Activated CD8-positive, alpha-beta memory T cell treated with anti-CD3 and anti-CD28 coated beads, Interleukin-2, amount 50 U/mL, for 24 hours (primary cell): ENCODE results near the gene BMPR1A.

Experiments
- DNase-seq: peaks from one replicate; pipeline ENCODE4 v3.0.0-alpha.2; 2020; ENCODE audit errors: extremely low read depth

The BMPR1A gene

DNA sequence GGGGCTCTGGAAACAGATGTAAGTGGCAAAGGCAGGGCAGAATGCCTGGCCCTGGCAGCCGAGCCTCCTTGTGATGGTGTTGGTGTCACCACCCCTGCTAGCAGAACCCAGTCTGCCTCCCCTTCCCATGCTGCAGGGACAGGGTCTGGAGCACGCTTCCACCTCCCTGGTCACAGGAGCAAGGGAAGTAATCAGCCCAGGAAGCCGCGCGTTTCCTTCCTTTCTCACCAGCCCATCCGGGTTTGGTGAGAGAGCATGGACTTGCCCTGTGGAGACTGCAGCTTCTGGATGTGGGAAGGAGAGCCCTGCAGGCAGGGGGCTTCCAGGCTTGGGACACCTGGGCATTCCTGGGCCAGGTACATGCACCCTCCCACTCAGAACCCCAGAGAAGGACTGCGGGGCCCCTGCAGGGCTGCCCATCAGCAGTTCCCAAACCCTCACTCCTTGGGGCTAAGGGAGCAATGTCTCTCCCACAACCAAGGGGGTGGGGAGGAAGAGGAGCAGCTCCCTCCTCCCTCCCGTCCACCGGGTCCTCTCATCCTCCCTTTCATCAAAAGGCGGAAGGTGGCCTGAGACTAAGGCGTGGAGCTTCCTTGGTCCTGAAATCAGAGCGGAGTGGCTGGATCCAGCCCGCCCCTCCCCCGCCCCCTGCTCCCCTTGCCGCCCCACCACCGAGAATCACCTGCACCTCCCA is 199.2 kb downstream of the BMPR1A start:
- DNase-seq, result no peak

DNA sequence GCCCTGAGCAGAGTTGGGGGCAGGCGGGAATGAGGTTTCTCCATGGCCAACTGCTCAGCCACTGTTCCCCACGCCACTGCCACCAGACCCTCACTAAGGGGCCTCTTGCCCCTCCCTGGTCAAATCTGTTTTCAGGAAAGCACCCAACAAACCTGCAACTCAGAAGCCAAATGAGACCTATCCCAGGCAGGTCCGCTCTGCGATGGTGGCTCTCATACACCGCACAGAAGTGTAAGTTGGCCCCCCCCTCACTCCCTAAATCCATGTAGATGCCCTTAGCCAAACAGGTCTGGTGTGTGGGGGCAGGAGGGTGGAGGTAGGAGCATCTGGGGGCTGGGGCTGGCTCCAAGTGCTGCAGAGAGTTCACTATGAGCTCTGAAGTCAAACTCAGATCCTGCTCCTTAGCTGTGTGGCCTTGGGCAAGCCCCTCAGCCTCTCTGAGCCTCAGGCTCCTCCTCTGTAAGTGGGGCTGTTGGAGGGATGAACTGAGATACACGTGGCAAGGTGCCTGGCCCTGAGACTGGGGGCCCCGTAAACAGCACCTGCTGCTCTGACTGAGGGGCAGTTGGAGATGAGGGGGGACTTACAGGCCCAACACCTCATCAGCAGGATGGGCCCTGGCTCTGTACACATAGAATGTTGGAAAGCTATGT is 199.9 kb downstream of the BMPR1A start:
- no peak for DNase-seq

DNA sequence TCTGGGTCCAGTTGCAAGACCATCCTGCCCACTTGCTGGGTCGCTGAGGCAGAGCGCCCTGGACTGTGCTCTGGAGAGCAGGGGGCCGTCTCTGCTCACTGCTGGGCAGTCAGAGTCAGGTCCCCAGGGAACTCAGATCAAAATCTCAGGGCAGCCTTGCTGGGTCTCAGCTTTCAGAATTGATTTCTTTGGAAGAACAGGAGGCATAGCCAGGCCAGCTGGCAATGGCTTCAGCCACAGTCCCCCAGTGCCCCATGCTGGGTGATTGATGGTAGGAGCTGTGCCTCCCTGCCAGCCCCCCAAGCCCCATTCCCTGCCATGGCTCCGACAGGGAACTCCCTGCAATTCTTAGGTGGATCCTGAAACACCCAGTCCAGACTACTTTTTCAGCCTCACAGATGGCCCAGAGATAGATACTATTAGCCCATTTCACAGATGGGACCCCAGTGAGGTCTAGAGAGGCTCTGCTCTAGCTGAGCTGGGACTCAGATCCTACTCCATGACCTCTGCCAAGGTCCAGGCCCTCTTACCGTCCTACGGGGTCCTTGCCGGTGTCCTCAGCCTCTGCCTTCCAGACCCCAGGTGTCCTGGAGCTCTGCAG is 200.5 kb downstream of the BMPR1A start:
- no peak for DNase-seq

DNA sequence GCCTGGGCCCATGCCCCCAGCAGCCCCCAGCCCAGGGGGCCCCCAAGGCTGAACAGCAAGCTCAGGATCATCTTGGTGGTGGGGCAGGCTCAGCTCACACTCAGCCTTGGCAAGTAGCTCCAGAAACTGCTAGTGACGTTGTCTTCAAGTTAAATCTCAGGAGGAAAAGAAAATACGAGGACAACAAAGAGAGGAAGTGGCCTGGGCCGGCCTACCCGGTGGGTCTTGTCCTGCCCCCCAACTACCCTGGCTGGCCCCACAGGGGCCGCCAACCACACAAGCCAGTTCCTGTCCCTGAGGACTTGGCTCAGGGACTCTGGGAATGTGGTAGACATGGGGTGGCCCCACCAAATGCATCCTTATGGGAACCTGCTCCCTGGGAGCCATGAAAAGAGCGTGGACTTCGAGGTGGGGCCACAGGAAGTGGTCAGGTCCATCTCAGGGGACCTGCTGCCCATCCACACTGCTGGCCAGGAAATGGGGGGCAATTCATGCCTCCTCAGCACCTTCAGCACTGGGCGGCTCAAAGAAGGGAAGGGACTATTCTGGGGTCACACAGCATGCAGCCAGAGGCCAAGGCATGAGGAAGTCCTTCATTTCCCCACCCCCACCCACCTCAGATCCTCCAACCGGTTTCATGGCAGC is 201.2 kb downstream of the BMPR1A start, which contains the start of gene MMRN2:
TSS of gene MMRN2 (minus strand) at position 145 of the 645 bp plus-strand sequence. CDS start at position 71, 74 bp downstream.
- DNase-seq, result no peak

DNA sequence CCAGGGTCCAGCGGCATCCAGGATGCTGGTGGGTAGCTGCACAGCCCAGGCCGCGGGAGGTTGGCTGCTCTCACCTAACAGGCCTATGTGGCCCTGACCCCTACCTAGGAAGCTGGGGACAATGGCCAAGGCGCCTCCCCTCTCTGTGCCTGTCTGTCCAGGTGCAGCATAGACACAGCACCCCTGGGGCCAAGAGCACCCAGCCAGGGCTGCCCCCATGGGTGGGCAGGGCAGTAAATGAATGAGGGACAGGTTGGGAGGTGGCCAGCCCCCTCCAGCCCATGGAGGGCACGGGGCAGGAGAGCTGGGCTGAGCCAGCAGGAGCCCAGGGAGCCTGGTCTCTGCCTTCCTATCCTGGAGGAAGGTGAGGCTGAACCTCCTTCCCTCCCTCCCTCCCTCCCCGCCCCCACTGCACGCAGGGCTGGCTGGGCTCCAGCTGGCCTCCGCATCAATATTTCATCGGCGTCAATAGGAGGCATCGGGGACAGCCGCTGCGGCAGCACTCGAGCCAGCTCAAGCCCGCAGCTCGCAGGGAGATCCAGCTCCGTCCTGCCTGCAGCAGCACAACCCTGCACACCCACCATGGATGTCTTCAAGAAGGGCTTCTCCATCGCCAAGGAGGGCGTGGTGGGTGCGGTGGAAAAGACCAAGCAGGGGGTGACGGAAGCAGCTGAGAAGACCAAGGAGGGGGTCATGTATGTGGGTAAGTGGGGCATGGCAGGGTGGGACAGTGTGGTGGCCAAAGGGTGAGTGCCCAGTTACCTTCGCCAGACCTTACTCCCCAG is 201.9 kb downstream of the BMPR1A start, which contains the start of gene SNCG:
TSS of gene SNCG (plus strand) at position 484 of the 785 bp plus-strand sequence. CDS start at position 583, 99 bp downstream.
- no peak for DNase-seq

DNA sequence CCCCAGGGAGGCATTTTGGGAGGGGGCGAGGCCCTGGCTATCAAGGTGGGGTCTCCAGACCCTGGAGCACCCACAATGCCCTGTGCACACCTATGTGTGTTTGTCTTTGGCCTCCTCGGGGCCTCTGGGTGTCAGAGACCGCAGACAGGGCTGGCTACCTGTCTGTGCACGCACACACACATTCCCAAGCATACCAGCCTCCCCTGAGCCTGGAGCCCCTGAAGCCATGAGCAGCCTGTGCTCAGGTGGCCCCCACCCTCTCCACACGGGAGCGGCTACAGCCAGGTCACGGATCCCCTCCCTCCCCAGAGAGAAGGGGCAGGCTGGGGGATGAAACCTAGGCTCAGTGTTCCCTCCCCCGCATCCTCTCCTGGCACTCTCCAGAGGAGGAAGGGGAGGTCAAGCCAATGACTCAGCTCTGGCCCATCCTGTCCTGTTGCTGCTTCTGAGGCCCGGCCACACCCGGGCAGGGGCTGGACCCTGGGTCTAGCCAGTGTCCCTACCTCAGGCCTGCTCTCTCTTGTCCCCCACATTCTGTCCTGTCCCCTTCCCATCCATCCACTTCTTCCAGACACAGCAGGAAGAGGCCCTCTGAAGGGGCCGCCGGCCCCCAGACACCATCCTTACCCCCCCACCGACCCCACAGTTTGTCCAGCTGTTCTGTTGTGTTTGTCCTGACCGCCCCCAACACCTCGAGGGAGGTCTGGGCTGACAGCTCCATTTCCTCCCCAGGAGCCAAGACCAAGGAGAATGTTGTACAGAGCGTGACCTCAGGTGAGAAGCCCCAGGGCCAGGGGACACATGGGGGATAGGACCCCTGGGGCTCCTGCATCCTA is 202.7 kb downstream of the BMPR1A start:
- DNase-seq, result no peak

DNA sequence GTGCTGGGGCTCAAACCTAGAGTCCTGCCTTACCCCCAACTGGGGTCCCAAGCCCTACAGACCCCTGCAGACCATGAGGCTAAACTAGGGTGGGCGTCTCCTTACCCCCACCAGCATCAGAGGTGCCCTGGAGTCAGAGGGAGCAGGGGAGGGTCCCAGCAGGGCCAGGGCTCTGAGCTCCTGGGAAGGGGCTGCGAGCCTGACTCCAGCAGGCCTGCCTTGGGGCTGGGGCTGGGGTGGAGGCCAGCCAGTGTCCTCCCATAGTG is 203.3 kb downstream of the BMPR1A start:
- DNase-seq, result no peak

DNA sequence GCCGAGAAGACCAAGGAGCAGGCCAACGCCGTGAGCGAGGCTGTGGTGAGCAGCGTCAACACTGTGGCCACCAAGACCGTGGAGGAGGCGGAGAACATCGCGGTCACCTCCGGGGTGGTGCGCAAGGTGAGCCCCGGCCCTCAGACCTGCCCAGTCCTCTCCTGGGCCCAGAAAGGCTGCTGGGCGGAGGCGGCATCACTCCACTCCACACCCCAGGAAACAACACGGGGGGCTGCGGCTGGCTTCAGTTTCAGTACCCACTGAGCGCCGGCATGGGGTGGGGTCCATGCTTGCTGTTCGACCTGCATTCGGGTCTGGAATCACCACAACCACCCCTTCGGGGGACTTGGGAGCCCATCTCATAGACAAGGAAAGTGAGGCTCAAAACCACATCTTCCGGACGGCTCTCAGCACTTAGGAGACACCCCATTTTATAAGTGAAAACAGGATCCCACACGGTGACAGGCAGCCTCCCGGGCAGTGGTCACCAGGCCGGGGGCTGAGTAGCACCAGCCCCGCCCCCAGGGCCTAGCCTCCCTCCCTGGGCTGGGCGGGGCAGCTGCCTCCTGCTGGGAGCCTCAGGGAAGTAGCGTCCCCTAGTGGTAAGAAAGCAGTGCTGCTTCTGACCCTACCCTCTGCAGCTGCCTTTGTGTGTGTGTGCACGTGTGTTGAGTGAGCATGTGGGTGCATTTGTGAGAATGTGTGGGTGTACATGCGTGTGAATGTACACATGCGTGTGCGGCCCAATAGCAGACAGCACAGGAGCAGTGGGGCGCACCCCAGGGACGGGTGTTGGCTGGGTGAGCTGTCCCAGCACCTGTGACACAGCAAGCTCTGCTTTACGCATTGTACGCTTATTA is 203.8 kb downstream of the BMPR1A start:
- DNase-seq, result no peak

DNA sequence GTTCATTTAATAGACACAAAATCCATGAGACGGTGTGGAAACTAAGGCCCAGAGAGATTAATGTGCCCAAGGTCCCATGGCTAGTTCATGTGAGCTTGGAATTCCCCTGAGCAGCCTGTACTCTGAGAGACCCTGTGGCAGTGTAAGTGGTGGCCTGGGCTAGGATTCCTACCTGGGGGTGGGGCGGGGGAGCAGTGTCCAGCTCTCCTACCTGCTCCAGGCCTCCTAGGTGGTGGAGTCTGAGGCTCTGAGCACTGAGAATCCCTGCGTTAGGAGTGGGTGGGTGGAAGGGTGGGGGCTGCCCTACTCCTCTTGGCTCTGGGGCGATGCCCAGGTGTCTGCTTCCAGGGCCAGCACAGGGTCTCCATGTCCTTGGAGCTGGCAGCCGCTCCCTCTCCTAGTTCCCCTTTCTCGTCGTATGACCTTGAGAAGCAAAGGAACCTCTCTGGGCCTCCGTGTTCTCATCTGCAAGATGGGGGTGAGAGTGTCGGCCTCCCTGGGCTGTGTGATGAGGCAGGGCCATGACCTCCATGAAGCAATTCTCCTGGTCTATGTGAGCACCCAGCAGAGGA is 204.5 kb downstream of the BMPR1A start:
- no peak for DNase-seq

DNA sequence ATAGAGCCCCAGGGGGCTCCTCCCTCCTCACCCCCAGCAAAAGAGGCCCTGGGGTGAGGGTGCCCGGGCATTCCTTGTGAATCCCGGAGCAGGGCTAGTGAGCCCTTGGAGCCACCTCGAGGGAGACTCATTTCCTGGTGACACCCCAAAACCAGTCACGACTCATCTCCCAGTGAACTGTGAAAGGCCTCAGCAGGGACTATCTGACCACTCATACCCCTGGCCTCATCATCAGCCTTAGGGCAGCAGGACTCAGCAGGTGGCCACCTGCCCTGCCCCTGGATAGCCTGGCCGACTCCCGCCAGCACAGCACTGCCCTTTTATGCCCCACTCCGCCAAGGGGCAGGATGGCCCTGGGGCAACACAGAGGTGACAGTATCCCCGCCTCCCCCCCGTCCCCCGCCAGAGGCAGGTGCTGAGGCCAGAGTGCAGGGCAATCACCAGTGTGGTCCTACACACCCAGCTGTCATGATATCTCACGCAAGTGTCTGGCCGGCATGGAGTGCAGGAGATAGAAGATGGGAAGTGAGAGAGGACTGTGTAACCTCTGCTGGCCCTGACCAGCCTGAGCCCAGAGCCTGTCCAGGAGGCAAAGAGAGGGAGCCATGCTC is 205.2 kb downstream of the BMPR1A start:
- no peak for DNase-seq

DNA sequence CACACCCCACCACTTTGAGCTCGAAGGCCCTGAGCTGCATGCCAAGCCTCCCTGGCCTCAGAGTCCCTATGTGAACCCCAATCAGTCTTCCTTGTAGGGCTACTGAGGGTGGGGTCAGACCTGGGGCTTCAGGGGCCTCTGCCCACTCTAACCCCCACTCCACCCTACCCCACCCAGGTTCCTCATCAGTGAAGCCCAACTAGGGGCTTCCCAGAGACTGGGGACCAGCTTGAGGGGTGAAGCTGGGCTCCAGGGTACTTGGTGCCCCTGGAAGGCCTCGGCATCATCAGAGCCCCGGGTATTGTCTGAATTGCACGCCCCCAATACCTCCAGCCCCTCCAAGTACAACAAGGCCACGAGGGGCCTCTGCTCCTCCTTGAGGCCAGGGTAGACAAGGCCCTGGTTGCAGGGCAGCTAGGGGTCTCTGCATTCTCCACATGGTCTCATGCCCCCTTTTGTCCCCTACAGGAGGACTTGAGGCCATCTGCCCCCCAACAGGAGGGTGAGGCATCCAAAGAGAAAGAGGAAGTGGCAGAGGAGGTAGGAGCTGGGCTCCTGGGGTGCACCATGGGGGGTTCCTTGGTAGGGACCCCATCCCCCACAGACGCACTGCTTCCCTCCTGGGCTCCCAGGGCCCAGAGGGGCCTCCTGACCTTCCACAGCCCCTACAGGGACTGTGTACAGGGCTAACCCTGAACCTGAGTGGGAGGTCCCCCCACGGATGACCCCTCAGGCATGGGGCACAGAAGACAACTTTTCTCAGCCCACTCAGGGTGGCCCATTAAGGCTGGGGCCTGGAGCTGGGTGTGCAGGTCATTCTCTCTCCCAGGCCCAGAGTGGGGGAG is 205.9 kb downstream of the BMPR1A start:
- DNase-seq, result no peak

DNA sequence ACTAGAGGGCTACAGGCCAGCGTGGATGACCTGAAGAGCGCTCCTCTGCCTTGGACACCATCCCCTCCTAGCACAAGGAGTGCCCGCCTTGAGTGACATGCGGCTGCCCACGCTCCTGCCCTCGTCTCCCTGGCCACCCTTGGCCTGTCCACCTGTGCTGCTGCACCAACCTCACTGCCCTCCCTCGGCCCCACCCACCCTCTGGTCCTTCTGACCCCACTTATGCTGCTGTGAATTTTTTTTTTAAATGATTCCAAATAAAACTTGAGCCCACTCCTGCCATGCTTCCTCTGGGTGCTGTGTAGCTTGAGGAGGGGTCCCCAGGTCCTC is 206.5 kb downstream of the BMPR1A start:
- DNase-seq, result no peak

DNA sequence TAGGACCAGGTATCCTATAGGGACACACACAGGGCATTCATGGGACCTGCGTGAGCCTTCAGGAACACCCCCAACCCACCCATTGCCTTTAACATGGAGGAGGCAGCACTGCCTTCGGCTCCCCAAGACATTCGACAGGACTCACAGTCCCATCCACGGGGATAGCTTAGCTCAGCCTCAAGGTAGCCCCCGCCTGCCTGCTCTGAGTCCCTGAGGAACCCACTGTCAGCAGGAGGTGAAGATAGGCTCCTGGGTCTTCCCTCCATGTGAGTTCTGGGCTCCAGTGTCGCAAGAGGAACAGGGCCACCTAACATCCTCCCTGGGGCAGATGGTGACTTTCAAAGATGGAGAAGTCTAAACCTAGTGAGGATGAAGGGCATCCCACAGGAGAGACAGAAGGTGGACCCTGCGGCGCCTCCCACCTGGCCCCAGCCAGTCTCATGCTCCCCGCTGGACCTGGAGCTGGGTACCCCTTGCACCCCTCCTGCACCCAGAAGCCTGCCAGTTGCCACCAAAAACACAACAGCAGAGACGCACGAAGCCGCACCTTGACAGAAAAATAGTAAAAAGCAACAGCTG is 207.0 kb downstream of the BMPR1A start:
- no peak for DNase-seq

DNA sequence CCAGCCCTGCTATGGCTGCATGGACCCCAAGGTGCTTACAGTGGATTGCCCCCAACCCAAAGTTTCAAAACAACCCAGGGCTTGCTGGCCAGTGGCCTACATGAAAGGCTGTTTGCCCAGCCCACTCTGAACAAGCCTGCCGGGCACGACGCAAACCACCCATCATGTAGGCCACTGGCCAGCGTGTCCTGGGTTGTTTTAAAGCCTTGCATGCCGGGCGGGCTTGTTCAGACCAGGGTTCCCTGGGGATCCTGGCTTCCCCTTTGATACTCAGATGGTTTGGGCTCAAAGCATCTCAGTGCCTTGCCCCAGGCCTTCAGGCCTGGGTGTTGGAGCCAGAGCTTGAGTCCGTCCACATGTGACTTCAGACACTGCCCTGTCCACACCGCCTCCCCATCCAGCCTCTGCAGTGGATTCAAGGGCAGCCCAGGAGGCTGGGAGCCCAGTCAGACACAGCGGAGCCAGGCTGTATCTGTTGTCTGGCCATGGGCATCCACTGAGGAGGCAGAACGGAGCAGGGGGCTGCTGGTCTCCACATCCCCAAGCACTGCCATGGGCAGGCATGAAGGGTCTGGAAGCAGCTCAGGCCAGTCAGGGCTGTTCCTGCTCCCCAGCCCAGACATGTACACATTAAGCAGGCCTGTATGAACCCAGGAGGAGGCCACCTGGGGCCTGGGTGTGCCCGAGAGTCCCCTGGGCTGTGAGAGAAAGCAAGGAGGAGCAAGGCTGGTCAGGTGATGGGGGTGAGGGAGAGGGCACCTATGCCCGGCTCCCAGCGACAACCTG is 207.8 kb downstream of the BMPR1A start:
- DNase-seq, result no peak

DNA sequence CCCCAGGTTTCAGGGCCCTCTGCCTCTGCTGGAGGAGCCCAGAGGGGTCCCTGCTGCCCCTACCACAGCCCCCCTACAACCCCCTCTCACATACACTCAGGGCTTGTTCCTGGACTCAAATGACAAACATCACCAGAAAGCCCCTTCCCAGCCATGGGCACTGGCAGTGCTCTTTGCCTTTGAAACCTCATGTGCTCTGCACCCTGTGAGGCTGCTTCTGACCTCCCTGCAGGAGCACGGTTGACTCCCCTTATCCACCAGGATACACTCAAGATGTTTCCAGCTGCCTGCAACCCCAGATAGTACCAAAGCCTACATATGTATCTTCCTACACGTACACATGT is 208.4 kb downstream of the BMPR1A start:
- DNase-seq, result no peak

DNA sequence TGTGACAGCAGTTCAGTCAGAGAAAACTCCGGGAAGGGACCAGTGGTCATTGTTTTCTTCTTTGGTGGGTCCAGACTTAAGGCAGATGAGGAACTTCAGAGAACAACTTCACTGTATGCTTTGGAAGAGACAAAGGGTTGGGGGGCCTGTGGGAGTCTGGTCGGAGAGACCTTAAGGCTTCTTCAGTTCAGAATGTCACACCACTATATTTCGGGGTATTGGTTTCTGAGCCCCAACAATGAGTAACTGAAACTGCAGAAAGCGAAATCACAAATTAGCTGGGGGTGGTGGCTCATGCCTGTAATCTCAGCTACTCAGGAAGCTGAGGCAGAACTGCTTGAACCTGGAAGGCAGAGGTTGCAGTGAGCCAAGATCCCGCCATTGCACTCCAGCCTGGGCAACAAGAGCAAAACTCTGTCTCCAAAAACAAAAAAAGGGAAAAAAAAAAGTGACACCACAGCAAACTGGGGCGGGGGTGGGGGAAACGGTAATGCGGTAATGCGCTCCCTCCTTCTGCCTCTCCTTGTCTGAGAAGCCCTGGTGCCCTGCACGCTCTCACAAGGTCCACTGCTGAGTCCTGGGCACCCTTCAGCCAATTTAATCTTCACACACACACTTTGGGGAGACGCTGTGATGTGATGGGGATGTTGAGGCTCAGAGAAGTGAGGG is 209.7 kb downstream of the BMPR1A start:
- no peak for DNase-seq

DNA sequence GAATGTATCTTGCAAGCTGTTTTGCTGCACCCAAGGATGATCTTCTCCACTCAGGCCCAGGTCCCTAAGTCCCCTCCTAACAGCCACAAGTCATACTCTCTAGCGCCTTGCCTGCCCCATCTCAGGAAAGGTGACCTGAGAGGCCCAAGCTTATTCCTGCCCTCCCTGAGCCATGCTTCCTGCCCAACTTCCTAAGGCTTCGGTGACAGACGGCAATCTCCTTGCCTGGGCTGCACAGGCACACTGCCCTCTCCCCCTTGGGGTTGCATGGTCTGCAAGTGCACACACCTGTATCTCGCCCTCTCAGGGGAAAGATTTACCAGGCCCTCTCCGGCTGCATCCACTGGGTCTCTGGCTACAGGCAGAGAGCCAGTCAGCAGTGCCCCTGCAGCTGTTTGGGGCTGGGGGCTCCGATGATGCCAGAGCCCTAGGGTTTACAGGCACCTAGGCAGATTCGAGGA is 211.1 kb downstream of the BMPR1A start:
- no peak for DNase-seq
